HS-5 (cell line): ENCODE measurements around the gene CNKSR3.
"Not testable (repeated sequence)": the region's sequence is repeated elsewhere in the genome, so short reads cannot be mapped to it uniquely, and the experiment has no call there.

Experiments
- DNase-seq: peaks from one replicate; pipeline ENCODE4 v3.0.0-alpha.2; 2012; ENCODE audit warnings: low read depth

Gene CNKSR3

GRCh38 chr6:154528310-154528915 lies 17.9 kb upstream of the CNKSR3 start:
- DNase-seq, result no peak

DNA sequence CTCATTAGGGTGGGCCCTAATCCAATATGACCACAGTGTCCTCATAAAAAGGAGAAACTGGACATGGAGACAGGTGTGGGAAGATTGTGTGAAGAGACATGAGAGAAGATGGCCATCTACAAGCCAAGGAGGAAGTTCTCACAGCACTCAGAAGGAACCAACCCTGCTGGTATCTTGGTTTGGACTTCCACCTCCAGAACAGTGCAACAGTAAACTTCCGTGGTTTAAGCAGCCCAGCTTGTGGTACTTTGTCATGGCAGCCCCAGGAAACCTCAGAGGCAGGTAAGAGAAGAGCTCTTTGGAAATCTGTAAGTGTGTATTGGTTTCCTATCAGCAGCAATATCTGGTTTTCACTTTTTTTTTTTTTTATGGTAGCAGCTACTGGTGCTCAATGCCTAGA lies 16.5 kb upstream of the CNKSR3 start:
- no peak for DNase-seq

DNA sequence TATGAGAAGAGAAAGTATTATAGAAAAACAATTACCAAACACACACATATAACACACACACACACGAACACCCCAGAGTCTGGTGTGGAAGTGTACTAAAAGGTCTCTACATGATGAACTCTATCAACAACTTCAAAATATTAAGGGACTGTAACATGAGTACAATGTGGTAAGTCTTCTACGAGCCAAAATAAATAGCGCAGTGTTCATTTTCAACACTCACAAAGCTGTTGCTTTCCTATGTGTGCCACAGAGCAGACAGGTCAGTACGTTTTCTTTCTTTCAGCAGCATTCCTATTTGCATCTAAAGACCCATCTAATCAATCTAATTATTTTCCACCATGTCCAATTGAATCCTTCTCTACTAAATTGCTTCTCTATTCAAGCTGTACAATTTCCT lies 12.1 kb upstream of the CNKSR3 start:
- no peak for DNase-seq

DNA sequence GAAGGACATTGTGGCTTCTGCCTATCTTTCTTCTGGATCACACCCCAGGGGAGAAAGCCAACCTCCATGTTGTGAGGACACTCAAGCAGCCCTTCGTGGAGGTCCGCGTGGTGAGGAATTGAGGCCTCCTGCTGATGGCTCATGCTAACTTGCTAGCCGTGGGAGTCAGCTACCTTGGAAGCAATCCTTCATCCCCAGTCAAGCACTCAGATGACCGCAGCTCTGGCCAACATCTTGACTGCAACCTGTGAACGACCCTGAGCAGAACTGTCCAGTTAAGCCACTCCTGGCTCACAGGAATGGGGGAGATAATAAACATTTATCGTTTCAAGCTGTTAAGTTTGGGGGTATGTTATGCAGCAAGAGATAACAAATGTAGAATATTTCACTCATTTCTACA lies 10.9 kb upstream of the CNKSR3 start:
- DNase-seq, result no peak

DNA sequence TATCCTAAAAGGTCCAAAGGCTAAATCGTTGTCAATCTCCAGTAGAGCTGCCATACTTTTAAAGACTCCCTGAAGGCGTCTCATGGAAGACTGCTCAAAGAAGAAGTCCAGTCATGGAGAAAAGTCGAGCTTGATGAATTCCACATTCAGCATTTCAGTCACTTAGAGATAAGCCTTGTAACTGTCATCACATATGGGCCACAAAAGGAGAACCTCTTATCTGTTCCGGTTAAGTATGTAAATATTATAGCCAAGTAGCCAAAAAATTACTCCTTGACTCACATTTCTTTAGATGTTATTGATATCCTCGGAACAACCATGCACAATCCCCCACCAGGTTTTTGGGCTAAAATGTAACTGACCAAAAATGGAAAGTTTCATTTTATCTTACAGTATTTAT lies 9.8 kb upstream of the CNKSR3 start:
- no peak for DNase-seq

DNA sequence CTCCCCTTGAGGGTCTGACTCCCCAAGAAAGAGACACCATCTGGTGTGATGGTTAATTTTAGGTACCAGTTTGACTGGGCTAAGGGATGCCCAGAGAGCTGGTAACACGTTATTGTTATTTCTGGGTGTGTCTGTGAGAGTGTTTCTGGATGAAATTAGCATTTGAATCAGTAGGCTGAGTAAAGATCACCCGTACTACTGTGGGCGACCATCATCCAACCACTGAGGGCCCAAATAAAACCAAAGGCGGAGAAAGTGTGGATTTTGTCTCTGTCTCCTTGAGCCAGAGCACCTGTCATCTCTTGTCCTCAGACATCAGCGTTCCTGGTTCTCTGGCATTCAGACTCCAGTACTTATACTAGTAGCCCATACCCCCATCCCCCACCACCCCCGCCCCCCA lies 7.9 kb upstream of the CNKSR3 start:
- no peak for DNase-seq

- no peak for DNase-seq
Observed at GRCh38 chr6:154516276-154516675, 5.8 kb upstream of the CNKSR3 start.

GRCh38 chr6:154515826-154516225 lies 5.3 kb upstream of the CNKSR3 start:
- DNase-seq, result no peak

DNA sequence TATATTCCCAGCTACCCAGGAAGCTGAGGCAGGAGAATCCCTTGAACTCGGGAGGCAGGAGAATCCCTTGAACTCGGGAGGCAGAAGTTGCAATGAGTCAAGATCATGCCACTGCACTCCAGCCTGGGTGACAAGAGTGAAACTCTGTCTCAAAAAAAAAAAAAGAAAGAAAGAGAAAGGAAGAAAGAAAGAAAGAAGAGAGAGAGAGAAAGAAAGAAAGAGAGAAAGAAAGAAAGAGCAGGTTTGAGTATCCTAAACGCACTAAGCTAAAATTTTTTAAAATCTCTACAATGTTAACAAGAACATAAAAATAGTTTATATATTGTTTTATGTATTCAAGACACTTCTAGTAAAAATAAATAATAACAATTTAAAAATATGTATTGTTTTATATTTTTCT lies 4.6 kb upstream of the CNKSR3 start:
- DNase-seq, result not testable (repeated sequence)

DNA sequence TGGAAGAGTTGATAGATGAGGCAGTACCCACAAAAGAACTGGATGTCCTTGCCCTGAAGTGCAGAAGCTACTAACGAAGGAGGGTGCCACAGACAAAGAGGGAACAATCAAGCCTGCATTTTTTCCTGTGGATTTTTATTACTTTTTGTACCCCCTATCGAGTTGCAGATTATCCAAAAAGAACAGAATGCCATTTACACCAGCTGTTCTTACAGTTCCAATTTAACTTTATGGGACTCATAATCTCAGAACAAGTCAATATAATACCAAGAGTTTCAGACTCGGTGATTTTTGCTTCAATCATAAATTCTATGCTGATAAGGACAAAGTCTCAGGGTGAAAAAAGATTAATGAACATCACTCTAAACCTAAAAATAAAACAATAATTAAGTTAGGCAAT lies 4.0 kb upstream of the CNKSR3 start:
- no peak for DNase-seq

DNA sequence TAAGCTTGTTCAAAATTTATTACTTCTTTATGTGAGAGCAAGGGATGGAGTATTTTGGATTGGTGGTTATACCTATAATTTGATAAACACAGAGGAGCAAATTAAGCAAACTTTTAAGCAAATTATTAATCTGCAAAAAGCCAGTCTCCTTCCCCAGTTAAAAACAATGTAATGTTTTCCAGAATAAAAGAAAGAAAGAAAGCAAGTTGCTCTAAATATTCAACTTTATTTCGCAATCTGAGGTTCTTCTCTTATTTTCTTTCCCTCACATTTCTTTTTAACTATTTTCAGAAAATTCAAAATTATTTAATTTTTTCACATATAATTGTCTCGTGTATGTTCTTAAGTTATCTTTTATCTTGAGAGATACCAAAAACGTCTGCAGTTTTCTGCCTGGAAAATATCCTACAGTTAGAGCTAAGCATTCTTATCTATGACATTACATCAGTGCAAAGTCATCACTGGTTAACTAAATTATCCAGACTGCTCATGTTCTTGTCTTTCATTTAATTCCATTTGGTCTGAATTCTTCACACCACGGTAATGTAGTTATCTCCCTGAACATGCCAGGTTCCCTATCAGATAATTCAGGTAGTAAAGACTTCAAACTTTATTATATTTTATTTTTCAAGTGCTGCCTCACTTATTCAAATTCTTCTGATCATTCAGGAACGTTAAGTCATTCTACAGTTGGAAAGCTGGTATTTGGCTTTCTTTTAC lies 3.3 kb upstream of the CNKSR3 start:
- no peak for DNase-seq

GRCh38 chr6:154512201-154512600 lies 1.7 kb upstream of the CNKSR3 start:
- DNase-seq, result no peak

GRCh38 chr6:154511791-154512190 lies 1.3 kb upstream of the CNKSR3 start:
- DNase-seq, result no peak

DNA sequence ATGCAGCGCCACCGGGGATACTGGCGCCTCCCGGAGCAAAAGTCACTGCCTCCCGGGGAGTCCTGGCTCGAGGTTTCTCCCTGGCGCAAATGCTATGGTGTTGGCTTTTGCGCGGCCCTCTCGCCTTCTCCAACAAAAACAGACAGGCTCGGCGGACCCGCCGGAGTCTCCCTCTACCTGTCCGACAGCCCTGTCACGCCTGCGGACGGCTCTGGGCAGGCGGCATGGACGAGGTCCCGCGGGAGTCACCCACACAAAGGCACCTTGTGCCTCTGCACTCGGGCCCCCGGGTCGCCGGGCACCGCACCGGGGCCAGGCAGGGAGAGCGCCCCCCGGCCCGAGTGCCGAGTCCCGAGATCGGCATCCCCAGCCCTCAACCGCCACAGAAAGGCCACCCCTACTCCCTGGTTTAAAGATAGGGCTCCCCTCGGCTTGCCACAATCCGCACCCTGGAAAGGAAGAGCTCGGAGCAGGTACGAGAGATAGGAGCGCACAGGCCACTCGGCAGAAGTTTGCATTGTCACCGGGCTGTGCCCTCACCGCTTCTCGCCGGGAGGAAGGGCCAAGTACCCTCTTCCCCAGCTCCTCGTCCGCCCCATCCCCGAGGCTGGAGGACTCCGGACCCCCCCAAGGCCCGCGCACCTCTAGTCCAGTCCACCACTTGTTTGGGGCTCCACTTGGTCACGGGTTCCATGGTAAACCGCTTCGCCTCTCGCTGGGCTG lies 903 bp downstream of the CNKSR3 start:
- DNase-seq, result no peak

DNA sequence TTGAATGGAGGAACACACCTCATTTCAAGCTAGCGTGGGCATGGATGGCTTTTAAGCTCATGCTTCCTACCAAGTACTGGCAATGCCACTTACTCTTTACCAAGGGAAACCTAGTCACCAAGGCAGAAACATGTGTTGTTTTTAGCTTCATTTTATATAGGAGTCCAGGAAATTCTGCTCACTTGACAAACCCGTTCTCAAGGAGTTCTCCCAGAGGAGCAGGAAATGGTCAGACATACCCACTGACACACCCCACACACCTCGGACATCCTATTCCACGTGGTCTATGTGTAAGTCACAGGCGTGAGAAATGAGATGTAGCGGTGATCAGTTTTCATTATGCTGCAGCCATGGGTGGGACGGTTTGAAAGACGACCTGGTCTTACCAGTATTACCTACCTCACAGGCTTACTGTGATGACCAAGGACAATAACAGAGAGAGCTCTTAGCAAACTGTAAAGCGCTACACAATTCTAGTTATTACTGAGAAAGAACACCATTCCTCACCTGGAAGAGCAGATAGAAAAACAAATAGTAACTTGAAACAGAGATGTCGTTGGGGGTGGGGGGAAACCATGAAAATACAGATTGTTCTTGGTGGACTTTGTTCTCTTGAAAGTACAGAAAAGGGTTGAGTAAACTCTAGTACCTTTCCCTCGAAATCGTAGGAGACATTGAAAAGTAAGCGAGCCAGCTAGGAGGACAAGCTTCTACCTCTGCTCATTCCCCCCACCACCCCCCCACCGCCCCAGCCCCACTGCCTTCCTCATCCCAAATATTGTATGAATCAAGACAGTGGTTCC lies 1.7 kb downstream of the CNKSR3 start:
- DNase-seq, result no peak

GRCh38 chr6:154506991-154507898 lies 3.2 kb downstream of the CNKSR3 start:
- DNase-seq, result no peak

- no peak for DNase-seq
Observed at GRCh38 chr6:154506582-154506981, 3.9 kb downstream of the CNKSR3 start.

DNA sequence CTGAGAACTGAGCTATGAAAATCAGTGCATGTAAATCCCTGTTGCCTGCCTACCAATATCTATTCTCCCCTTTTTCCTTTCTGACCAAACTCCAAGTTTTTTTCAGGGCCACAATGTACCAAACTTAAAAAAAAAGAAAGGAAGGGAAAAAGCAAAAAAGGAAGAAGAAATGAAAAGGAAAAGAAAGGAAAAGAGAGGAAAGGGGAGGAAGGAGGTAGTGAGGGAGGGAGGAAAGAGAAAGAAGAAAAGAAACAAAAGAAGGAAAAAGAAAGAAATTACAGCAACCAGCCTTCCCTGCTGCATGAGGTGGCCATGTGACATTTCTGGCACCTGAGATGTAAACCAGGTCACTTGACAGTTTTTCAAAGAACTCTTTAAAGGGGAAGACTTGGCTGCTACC lies 4.4 kb downstream of the CNKSR3 start:
- no peak for DNase-seq

DNA sequence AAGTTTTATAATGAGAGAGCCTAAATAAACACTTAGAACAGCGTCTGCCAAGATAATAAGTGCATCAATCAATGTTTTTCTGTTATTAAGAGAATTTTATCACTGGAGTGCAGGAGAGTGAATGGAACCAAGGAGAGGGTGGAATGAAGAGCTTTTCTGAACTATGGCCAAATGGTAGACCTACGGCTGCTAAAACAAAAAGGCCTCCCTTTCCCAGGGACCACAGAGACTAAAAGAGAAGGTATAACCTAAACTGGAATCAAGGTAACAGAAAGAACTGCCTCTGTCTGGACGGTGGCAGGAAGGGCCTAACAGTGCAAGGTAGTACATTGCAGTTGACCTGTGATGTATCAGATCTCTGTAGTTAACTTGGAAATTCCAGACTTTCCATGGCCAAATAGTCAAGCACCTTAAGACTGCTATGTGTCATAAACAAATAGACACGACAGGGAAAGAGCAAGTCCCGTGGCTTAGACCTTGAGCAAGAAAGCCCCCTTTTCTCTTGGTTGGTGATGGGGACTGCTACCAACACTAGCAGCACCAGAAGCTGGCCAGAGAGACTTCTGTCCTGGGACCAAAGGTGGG lies 5.5 kb downstream of the CNKSR3 start:
- DNase-seq, result no peak

GRCh38 chr6:154504102-154504501 lies 6.4 kb downstream of the CNKSR3 start:
- DNase-seq, result no peak

GRCh38 chr6:154503658-154504057 lies 6.8 kb downstream of the CNKSR3 start:
- DNase-seq, result no peak
